Esophagus muscularis mucosa (tissue), 4 donors: Measurements from ENCODE around the gene STAT4. TPM values are rescaled to one million over a fixed set of nuclear protein-coding genes. Genes with fewer than 3 reads are reported as not detected.

Source experiments
- DNase-seq: peaks from one replicate; pipeline ENCODE4 v3.0.0-alpha.2; 2017; ENCODE audit errors: extremely low spot score
- H3K27ac ChIP-seq, 4 donors: fragments of 200-600 bp; sonication (generic); replicated peaks in 1 of 4; 1 replicate in 3 of 4; 2 replicates in 1 of 4; pipeline ENCODE4 v1.5.1; 2016 to 2019; ENCODE audit warnings: mild to moderate bottlenecking in 1 of 4
- H3K27me3 ChIP-seq, 4 donors: fragments of 200-600 bp; sonication (generic); one replicate each; pipeline versions ENCODE4 v1.5.1 to v1.6.0; 2016 to 2019
- H3K36me3 ChIP-seq, 4 donors: fragments of 200-600 bp; sonication (generic); one replicate each; pipeline ENCODE4 v1.5.1; 2016 to 2019
- H3K4me1 ChIP-seq, 4 donors: fragments of 200-600 bp; sonication (generic); one replicate each; pipeline ENCODE4 v1.5.1; 2016 to 2019
- H3K4me3 ChIP-seq, 4 donors: fragments of 200-600 bp; sonication (generic); 1 replicate in 2 of 4; 2 replicates in 2 of 4; pipeline ENCODE4 v1.5.1; 2016 to 2019; ENCODE audit warnings: mild to moderate bottlenecking in 4 of 4, moderate library complexity in 1 of 4
- H3K9me3 ChIP-seq, 4 donors: fragments of 200-600 bp; sonication (generic); 1 replicate in 3 of 4; 2 replicates in 1 of 4; pipeline ENCODE4 v1.5.1; 2016 to 2019
- CTCF ChIP-seq, 3 experiments: fragments of 200-600 bp in 2 of 3; fragments of 450-650 bp in 1 of 3; sonication (generic) in 2 of 3; IDR thresholded peaks; one replicate each; pipeline ENCODE4 v1.5.1; 2017 to 2019; ENCODE audit warnings: antibody characterized with exemption in 3 of 3, mild to moderate bottlenecking in 2 of 3, moderate library complexity in 1 of 3
- EP300 ChIP-seq: sonication (generic); formaldehyde crosslinking; IDR thresholded peaks from one replicate; pipeline ENCODE4 v1.6.1; 2017; ENCODE audit warnings: antibody characterized with exemption
- POLR2A ChIP-seq: fragments of 450-650 bp; IDR thresholded peaks from one replicate; pipeline ENCODE4 v1.6.1; 2017; ENCODE audit warnings: antibody characterized with exemption, moderate library complexity, mild to moderate bottlenecking, low read depth
- POLR2AphosphoS5 ChIP-seq, 2 donors: sonication (generic); formaldehyde crosslinking; IDR thresholded peaks; one replicate each; pipeline ENCODE4 v1.6.1; 2017; ENCODE audit warnings: antibody characterized with exemption in 2 of 2
- WGBS: methylation state at CpG from one replicate; pipeline ENCODE4 v1.1.5; 2018; 5-methylcytosine and 5-hydroxymethylcytosine counted together
- intact Hi-C: fragments of 100-400 bp; cut with DNase I; formaldehyde crosslinking; loops from one replicate; pipeline ENCODE4 v1.15.1; 2023
- total RNA-seq, 4 donors: library from RNA; depleted of rRNA; stranded (reverse); fragments of >200 nt; gene quantifications; one replicate each; pipeline versions ENCODE4 v1.1.0 to v1.2.1, GENCODE V29; 2016

The STAT4 gene
- total RNA-seq, 4 donors from 2014 or later, result 0.26 to 5.4 (median 2.4) TPM

GRCh38 chr2:191015239-191015638 is 135.6 kb downstream of the STAT4 start:
- 96% methylated on average over 2 of the region's 2 CpGs for WGBS
- peak overlapping the region in 1 of 4 donors; percentile 96 for H3K27ac ChIP-seq
- TF ChIP-seq EP300 (no peak), POLR2A (no peak), CTCF (IDR thresholded peaks at IDR 0.05) (no peak), POLR2AphosphoS5 (IDR thresholded peaks at IDR 0.05) (no peak)
- H3K9me3 ChIP-seq, result no peaks in the 10 kb centered on the region
- no peak overlapping the region for H3K4me3 ChIP-seq
- DNase-seq, result no peak
- peaks cover 0 to 11% (median 0%) of the 10 kb centered on the region in 4 donors for H3K36me3 ChIP-seq
- H3K27me3 ChIP-seq, result no peaks in the 10 kb centered on the region
- peaks cover 22 to 39% (median 38%) of the 10 kb centered on the region in 4 donors for H3K4me1 ChIP-seq
- intact Hi-C loops, result loop anchor here (5.0 to 10.0 kb wide), 2 partner anchors 170 to 662 kb away; partner anchors contain the start of gene NABP1

GRCh38 chr2:191014653-191015020 is 136.2 kb downstream of the STAT4 start:
- intact Hi-C loops, result loop anchor here (5.0 to 10.0 kb wide), 2 partner anchors 170 to 663 kb away; partner anchors contain the start of gene NABP1
- no peaks in the 10 kb centered on the region for H3K9me3 ChIP-seq
- H3K4me3 ChIP-seq, result peak overlapping the region; percentile 77 to 89 (median 84)
- no peak for DNase-seq
- WGBS, result 36% methylated on average over 4 of the region's 4 CpGs
- no peaks in the 10 kb centered on the region for H3K27me3 ChIP-seq
- H3K36me3 ChIP-seq, result peaks cover 0 to 17% (median 1%) of the 10 kb centered on the region in 4 donors
- peaks cover 22 to 35% (median 34%) of the 10 kb centered on the region in 4 donors for H3K4me1 ChIP-seq
- TF ChIP-seq CTCF (IDR thresholded peaks at IDR 0.05) (no peak), EP300 (no peak), POLR2AphosphoS5 (IDR thresholded peaks at IDR 0.05) (no peak)
- peak overlapping the region; percentile 84 to 96 (median 91) for H3K27ac ChIP-seq

- no peaks in the 10 kb centered on the region for H3K27me3 ChIP-seq
- intact Hi-C loops, result loop anchor here (10.0 kb wide), 1 partner anchor 169 kb away; no protein-coding TSS in a partner anchor
- peak within 1 kb of the TSS; percentile 77 to 89 (median 84) for H3K4me3 ChIP-seq
- peak within 1 kb of the TSS; percentile 84 to 96 (median 91) for H3K27ac ChIP-seq
- TF ChIP-seq POLR2AphosphoS5 (IDR thresholded peaks at IDR 0.05), result peak; percentile 90 to 94
- peak; percentile 78 for TF ChIP-seq POLR2A
- TF ChIP-seq EP300, result peak; percentile 49
- TF ChIP-seq CTCF (IDR thresholded peaks at IDR 0.05), result peak in 2 of 3 experiments; percentile 16 to 22
- peak; percentile 98 for DNase-seq
- no peaks in the 10 kb centered on the region for H3K9me3 ChIP-seq
- peaks cover 0 to 23% (median 3%) of the 10 kb centered on the region in 4 donors for H3K36me3 ChIP-seq
- WGBS, result under 1% methylated on average over 26 of the region's 68 CpGs
- H3K4me1 ChIP-seq, result peaks cover 22 to 35% (median 34%) of the 10 kb centered on the region in 4 donors
Measured at GRCh38 chr2:191013932-191014652, 136.7 kb downstream of the STAT4 start, which contains the start of gene STAT1. Gene STAT1, minus strand, starts transcription at chr2:191014171. Its CDS starts 4,168 bp downstream, at chr2:191010003.

- WGBS, result 0% methylated on average over 11 of the region's 14 CpGs
- H3K36me3 ChIP-seq, result peaks cover 0 to 28% (median 6%) of the 10 kb centered on the region in 4 donors
- intact Hi-C loops, result loop anchor here (10.0 kb wide), 1 partner anchor 169 kb away; no protein-coding TSS in a partner anchor
Measured at GRCh38 chr2:191013682-191013931, 137.2 kb downstream of the STAT4 start.

More at GRCh38 chr2:191013682-191013931, 137.2 kb downstream of the STAT4 start:
- Histone ChIP-seq H3K27me3 (no peaks in the 10 kb centered on the region), H3K27ac (peak overlapping the region; percentile 84 to 96 (median 91)), H3K4me3 (peak overlapping the region; percentile 77 to 89 (median 84)), H3K4me1 (peaks cover 22 to 35% (median 34%) of the 10 kb centered on the region in 4 donors), H3K9me3 (no peaks in the 10 kb centered on the region)
- no peak for DNase-seq
- TF ChIP-seq CTCF (IDR thresholded peaks at IDR 0.05) (no peak), EP300 (no peak), POLR2A (no peak)
